Inferior parietal cortex (tissue), 1 donor: ENCODE data around the gene PTTG1IP.

ENCODE experiments used
- DNase-seq: peaks from one replicate; pipeline ENCODE4 v3.0.0-alpha.2; 2016; ENCODE audit errors: extremely low spot score

The PTTG1IP gene

DNA sequence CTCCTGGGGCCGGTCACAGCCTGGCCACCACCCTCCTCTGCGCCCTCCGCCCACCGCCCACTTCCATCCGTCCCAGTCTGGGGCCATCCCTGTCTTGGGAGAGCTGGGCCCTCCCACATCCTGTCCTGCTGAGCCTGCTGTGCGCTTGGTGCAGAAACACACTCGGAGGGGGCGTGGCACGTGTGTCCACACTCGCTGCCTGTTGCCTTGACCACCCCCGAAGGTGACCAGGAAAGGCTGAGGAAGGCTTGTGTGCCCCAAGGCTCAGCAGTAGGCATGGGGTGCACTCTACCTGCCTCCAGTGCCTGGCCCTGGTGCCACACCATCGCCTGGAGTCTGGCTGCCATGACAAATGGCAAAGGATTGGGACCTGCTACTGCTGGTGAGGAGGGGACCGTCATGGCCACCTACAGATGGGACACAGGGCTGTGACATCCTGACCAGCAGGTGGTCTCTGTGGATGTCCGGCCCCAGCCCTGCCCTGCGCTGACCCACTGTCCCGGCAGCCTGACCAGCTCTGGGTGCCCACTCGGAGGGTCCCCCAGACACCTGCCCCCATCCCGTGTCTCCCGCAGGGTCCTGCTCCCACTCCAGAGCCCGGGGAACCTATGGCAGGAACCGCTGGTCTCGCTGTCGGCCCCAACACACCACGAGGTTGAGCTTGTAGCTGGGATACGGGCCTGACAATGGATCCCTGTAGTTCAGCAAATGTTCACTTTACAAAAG lies 23.2 kb upstream of the PTTG1IP start:
- DNase-seq = no peak

DNA sequence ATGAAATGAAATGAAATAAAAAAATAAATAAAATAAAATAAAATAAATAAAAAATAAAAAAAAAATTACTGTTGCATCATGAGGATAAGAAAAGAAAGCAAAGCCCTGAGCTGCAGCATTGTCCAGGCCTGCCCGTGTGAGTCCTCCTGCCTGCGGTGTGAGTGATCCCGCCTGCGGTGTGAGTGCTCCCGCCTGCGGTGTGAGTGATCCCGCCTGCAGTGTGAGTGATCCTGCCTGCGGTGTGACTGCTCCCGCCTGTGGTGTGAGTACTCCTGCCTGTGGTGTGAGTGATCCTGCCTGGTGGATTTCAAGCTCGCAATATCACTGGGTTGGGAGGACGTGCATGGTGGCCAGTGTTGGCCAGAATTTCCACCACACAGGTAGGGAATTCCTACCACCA lies 22.4 kb upstream of the PTTG1IP start:
- DNase-seq = no peak

DNA sequence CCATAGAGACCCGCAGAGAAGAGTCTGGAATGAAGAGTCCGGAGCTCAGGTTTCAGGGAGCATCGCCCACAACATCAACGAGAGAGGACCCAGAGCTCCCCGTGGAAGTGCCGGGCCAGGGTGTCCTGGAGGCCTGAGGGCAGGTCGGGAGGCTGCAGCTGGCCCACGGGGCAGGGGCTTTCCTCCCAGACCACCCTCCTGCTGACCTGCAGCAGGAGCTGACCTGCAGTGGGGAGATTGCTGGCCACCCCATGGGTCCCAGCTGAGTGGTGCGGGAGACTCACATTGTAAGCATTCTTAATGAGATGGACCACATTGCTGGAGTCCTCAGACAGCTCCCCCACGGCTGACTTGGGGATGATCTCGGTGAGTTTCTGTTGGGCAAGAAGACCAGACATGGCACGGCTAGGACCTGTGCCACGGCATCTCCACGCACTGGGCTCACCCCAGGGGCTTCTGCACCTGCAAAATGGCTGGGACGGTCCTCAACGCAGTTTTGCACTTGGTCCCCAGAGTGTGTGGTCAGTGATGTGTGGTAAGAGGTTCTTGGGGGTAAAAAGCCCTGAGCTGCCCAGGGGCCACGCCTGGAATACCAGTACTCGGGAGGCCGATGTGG lies 21.3 kb upstream of the PTTG1IP start:
- no peak for DNase-seq

GRCh38 chr21:44893948-44894656 lies 20.6 kb upstream of the PTTG1IP start:
- no peak for DNase-seq

- no peak for DNase-seq
Observed at GRCh38 chr21:44893278-44893556, 19.7 kb upstream of the PTTG1IP start.

GRCh38 chr21:44892536-44893277 lies 19.2 kb upstream of the PTTG1IP start:
- DNase-seq = peak; percentile 47

DNA sequence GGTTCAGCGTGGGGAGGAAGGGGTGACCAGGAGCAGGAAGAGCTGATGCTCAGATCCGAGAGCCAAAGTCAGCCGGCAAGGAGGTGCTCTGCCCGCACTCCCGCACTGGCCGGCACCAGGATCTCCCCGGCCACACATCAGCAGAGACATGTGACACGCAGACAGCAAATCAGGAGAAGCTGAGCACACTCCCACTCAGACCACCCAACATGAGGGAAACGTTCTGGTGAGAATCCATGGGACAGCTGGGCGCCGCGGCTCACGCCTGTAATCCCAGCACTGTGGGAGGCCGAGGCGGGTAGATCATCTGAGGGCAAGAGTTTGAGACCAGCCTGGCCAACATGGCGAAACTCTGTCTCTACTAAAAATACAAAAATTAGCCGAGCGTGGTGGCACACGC lies 18.6 kb upstream of the PTTG1IP start:
- no peak for DNase-seq

DNA sequence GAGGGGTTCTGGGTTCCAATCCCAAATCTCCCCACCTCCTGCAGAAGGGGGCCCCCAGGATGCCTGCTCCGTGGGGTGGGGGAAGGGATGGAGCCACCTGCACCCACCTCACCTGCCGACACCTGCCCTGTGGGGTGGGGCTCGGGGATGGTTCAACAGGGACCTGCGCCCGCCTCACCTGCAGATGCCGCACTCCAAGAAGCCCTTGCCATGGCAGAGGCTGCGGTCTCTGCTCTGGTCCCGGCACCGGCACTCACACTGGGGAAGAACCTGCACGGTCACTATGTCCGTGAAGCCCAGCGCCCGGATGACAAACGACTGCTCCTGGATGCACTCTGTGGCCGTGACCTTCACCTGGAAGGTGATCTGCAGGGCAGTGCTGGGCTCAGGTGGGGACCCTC lies 18.1 kb upstream of the PTTG1IP start:
- no peak for DNase-seq

DNA sequence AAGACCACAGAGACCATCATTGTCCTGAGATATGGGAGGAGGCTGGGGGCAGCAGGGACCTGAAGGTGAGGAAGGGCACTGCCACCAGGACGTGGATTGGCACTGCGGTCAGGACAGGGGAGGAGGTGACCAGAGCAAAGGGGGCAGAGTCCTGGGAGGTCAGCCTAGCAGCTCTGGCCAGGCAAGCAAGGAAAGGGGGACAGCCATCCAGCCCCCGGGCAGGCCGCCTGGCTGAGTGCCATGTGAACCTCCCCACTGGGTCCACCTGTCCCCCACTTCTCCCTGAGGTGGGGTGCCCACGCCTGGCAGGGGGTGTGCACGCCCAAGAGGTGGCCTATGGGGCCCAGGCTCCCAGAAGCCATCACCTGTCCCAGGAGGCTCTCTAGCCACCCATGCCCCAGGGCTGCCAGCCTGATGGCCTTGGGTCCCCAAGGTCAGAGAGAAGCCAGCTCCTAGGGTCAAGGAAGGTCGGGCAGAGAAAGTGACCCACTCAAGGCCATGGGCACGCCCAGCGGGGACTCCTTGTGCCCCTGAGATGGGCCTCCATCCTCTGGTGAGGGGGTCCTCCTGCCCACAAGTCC lies 17.6 kb upstream of the PTTG1IP start:
- DNase-seq = no peak

- no peak for DNase-seq
Observed at GRCh38 chr21:44890338-44890931, 16.9 kb upstream of the PTTG1IP start.

- DNase-seq = no peak
Observed at GRCh38 chr21:44889625-44890337, 16.3 kb upstream of the PTTG1IP start.

DNA sequence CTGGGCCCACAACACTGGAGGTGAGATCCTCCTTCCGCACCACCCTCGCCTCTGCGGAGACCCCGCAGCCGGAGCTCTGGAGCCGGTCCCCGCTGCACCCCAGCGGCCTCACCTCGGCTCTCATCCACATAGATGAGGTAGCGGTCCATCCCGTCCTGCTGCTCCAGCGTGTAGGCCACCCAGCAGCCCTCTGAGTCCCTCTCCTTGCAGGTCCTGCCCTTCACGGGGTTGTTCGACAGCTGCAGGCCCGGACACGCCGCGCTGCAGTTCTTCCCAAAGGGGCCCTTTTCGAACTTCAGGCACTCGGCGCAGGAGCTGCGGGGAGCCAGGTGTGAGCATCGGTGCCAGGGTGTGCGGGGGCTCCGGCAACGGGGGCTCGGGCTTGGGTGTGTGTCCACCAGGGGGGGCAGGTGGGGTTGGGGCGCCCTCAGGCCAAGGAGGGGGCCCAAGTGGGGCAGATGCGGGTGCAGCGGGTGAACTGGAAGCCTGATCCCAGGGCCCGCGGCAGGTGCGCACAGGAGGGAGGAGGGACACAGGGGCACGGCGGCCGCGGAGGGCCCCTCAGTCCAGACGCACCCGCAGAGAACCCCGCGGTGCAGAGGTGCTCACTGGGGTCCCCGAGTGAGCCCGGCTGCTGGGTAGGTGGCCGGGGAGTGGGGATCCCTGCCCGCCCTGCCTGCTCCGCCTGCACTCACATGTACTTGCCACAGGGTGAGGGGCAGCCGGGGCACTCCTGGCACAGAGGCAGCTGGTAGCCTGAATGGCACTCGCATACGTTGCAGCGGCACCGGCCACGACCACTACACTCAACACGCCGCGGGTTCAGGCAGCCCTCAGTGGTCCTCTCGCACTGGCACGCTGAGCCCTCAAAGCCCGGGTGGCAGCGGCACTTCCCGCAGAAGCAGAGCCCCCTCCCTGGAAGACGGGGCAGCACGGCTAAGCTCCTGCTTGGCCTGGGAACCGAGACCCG lies 15.4 kb upstream of the PTTG1IP start:
- DNase-seq = no peak

DNA sequence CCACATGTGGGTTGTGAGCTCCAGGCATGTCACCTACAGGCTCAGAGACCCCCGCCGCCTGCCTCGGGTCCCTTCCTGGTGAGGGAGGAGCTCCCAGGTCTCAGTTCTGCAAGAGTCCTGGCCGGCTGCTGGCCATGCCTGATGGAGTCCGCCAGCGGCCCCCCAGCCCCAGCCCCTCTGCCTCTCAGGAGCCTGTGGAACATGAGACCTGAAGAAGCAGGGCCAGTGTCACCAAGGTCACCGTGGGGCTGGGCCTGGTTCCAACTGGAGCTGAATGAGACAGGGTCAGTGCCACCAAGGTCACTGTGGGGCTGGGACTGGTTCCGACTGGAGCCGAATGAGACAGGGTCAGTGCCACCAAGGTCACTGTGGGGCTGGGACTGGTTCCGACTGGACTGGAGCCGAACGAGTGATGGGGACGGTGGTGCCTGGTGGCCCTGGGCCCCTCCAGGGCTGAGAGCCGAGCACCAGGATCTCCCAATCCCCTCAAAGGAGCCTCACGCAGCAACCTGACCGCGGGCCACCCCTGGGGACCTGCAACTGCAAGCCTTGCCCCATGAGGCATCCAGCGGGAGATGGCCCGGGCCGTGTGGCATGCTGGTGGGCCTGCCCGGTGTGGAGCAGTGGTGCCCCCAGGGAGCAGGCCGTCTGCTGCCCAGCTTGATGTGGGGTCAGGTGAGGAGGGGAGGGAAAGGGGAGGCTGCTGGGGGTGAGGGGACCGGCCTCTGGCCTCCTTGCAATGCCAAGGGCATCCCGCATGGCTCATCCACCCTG lies 14.5 kb upstream of the PTTG1IP start:
- no peak for DNase-seq

DNA sequence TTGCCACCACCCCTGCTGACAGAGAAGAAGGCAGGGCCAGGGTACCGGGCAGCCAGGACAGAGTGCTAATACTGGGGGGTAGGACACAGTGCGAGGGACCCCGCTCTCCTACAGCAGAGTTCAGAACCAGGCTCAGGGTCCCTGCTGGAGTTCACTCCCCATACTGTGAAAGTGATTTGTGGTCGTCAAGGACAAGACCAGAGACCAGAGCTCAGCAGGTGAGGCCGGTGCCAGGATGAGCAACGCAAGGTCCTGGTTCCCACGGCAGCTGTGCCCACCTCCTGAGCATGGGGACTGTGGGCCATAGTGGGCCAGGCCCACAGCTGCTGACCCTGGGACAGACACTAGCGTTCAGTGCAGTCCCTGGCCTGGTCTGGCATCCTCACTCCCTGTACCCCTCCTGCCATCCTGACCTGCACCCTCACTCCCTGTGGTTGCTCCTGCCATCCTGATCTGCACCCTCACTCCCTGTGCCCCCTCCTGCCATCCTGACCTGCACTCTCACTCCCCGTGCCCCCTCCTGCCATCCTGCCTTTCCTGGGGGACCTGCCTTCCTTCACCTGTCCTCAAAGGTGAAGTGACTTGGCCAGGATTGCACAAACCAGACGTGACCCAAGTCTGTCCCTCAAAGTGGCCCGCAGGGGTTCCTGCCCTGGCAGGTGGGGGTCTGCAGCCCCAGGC lies 13.8 kb upstream of the PTTG1IP start:
- no peak for DNase-seq

- DNase-seq = no peak
Observed at GRCh38 chr21:44886113-44887075, 12.9 kb upstream of the PTTG1IP start.

GRCh38 chr21:44885615-44886014 lies 12.1 kb upstream of the PTTG1IP start:
- DNase-seq = no peak

DNA sequence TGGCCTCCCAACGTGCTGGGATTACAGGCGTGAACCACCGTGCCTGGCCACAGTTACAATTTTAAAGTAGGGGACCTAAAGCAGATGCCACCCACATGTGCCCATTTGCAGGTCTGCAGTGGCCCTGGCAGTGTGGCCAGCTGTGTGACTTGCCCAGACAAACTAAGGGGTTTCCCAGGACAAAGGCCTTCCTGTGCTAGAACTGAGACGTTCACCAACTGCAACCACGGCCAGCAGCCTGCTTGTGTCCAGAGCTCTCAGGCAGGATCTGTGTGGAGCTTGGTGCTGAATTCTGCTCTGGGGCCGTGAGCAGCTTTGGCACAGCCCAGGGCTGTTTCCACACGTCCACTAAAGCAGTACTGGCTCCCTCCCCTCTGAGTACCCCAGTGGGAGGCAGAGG lies 10.6 kb upstream of the PTTG1IP start:
- DNase-seq = no peak
